Vagina (tissue), 2 donors: Measurements from ENCODE around the gene HSPB3. TPM values are rescaled to one million over a fixed set of nuclear protein-coding genes. Genes with fewer than 3 reads are reported as not detected.

Experiments used
- DNase-seq, 2 donors: peaks; one replicate each; pipeline ENCODE4 v3.0.0-alpha.2; 2017; ENCODE audit errors: extremely low spot score in 2 of 2
- H3K27ac ChIP-seq: fragments of 200-600 bp; sonication (generic); one replicate; pipeline ENCODE4 v1.5.1; 2019
- H3K27me3 ChIP-seq: fragments of 200-600 bp; sonication (generic); one replicate; pipeline ENCODE4 v1.5.1; 2019
- H3K36me3 ChIP-seq, 2 donors: fragments of 200-600 bp; sonication (generic); one replicate each; pipeline ENCODE4 v1.5.1; 2017 to 2019
- H3K4me1 ChIP-seq: fragments of 200-600 bp; sonication (generic); one replicate; pipeline ENCODE4 v1.5.1; 2019
- H3K4me3 ChIP-seq, 2 donors: fragments of 200-600 bp; sonication (generic); 1 replicate in 1 of 2; 2 replicates in 1 of 2; pipeline ENCODE4 v1.5.1; 2016 to 2019
- H3K9me3 ChIP-seq: fragments of 200-600 bp; sonication (generic); one replicate; pipeline ENCODE4 v1.5.1; 2019
- POLR2A ChIP-seq, 2 donors: fragments of 450-650 bp; IDR thresholded peaks; one replicate each; pipeline ENCODE4 v1.6.1; 2017; ENCODE audit warnings: antibody characterized with exemption in 2 of 2, mild to moderate bottlenecking in 2 of 2, moderate library complexity in 2 of 2
- POLR2AphosphoS5 ChIP-seq, 2 donors: sonication (generic); formaldehyde crosslinking; IDR thresholded peaks; one replicate each; pipeline ENCODE4 v1.9.0; 2017; ENCODE audit warnings: antibody characterized with exemption in 2 of 2, mild to moderate bottlenecking in 2 of 2, low read depth in 1 of 2; ENCODE audit not compliant: insufficient read depth in 1 of 2
- intact Hi-C: fragments of 100-400 bp; cut with DNase I; formaldehyde crosslinking; loops from one replicate; pipeline ENCODE4 v1.15.1; 2023
- total RNA-seq: library from RNA; depleted of rRNA; stranded (reverse); fragments of >200 nt; gene quantifications from one replicate; pipeline ENCODE4 v1.2.3, GENCODE V29; 2016
- TF ChIP-seq, protein P1 (sequence below), 3 experiments: fragments of 450-650 bp in 2 of 3; fragments of 200-600 bp in 1 of 3; sonication (generic) in 1 of 3; IDR thresholded peaks; one replicate each; pipeline ENCODE4 v1.5.1; 2017 to 2019; ENCODE audit warnings: antibody characterized with exemption in 3 of 3, mild to moderate bottlenecking in 2 of 3, moderate library complexity in 2 of 3

The HSPB3 gene
- total RNA-seq, 1 donor from 2014 or later, result not detected

DNA sequence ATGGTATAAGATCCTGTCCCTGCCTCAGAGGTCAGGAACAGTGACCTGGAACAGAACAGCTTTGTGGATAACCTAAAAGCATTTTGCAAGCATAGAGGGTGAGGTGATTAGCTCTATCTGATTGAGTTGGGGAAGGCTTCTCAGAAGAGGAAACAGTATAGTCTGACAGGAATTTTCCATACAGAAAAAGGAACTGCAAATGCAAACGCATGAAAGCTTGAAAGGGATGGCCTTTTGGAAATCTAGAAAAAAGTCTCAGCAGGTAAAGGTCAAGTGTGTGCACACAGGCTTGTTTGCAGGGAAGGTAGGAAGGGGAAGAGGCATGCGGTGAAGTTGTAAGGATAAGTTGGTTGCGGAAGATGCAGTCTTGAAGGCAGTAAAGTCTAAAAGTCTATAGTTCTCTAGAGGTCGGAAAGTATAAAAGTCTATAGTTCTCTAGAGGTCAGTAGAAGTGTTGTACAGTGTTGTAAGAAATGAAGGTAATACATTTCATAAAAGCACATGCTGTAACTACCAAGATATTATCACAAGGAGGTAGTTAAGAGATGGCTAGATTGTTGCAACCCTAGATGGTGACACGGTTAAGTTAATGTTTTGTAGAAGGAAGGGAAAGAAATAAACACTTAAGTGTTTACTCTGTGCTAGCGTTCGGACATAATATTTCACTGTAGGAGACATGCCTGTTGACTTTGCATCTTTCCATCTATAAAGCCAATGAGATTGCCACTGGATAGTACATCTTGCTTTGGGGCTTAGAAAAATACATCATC, 16.7 kb upstream of the HSPB3 start:
- intact Hi-C loops, result no loop called here
- Histone ChIP-seq H3K27me3 (no peaks in the 10 kb centered on the region), H3K4me3 (no peak overlapping the region), H3K4me1 (no peaks in the 10 kb centered on the region), H3K36me3 (no peaks in the 10 kb centered on the region), H3K9me3 (no peaks in the 10 kb centered on the region), H3K27ac (no peak overlapping the region)
- DNase-seq, result no peak
- TF ChIP-seq POLR2A (IDR thresholded peaks at IDR 0.05) (no peak), POLR2AphosphoS5 (IDR thresholded peaks at IDR 0.05; ENCODE audit: insufficient read depth in 1 of 2, low read depth in 1 of 2) (no peak)
- TF ChIP-seq, protein P1, sequence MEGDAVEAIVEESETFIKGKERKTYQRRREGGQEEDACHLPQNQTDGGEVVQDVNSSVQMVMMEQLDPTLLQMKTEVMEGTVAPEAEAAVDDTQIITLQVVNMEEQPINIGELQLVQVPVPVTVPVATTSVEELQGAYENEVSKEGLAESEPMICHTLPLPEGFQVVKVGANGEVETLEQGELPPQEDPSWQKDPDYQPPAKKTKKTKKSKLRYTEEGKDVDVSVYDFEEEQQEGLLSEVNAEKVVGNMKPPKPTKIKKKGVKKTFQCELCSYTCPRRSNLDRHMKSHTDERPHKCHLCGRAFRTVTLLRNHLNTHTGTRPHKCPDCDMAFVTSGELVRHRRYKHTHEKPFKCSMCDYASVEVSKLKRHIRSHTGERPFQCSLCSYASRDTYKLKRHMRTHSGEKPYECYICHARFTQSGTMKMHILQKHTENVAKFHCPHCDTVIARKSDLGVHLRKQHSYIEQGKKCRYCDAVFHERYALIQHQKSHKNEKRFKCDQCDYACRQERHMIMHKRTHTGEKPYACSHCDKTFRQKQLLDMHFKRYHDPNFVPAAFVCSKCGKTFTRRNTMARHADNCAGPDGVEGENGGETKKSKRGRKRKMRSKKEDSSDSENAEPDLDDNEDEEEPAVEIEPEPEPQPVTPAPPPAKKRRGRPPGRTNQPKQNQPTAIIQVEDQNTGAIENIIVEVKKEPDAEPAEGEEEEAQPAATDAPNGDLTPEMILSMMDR (IDR thresholded peaks at IDR 0.05), result no peak

DNA sequence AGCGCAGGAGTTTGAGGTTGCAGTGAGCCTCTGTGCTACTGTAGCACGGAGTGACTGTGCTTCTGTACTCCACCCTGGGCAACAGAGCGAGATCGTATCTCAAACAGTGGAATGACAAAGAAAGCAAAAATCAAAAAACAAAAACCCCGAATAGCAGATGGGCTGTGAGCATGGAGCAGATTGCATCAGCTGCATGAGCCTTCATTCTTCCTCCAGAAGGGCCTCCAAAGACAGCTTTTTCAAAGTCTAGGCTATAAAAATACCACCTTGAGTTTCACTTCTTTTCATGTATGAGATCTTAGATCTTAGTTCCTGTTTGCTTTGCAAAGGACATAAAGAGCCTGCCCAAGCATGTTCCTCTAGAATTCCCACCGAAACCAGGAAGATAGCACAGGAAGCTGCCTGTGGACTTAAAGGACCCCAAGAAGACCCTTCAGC, 15.0 kb upstream of the HSPB3 start:
- Histone ChIP-seq H3K27me3 (no peaks in the 10 kb centered on the region), H3K36me3 (no peaks in the 10 kb centered on the region), H3K4me1 (no peaks in the 10 kb centered on the region), H3K4me3 (no peak overlapping the region), H3K9me3 (no peaks in the 10 kb centered on the region), H3K27ac (no peak overlapping the region)
- TF ChIP-seq POLR2AphosphoS5 (IDR thresholded peaks at IDR 0.05; ENCODE audit: insufficient read depth in 1 of 2, low read depth in 1 of 2), result no peak
- TF ChIP-seq POLR2A (IDR thresholded peaks at IDR 0.05), result no peak
- TF ChIP-seq, protein P1 (IDR thresholded peaks at IDR 0.05), result no peak
- intact Hi-C loops, result no loop called here
- DNase-seq, result no peak

DNA sequence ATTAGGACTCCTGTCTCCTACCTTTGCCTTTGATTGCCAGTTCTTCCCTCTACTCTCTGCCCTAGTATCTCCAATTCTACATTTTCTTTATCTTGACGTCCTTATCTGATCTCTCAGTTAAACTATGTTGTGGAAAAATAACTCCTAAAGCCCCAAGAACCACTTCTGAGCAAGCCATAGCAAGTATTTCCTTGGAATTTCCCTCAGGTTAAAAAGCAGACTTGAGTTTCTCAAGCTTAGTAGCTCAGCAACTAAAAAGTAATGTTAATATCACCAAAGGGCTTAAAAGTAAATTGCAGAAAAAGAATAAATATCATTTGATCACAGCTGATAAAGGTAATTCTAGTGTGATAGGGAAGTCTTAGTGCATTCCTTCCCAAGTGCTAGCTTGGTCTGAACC, 13.2 kb upstream of the HSPB3 start:
- TF ChIP-seq POLR2A (IDR thresholded peaks at IDR 0.05) (no peak), POLR2AphosphoS5 (IDR thresholded peaks at IDR 0.05; ENCODE audit: insufficient read depth in 1 of 2, low read depth in 1 of 2) (no peak)
- TF ChIP-seq, protein P1 (IDR thresholded peaks at IDR 0.05), result no peak
- Histone ChIP-seq H3K4me3 (no peak overlapping the region), H3K36me3 (no peaks in the 10 kb centered on the region), H3K9me3 (no peaks in the 10 kb centered on the region), H3K27me3 (no peaks in the 10 kb centered on the region), H3K27ac (no peak overlapping the region), H3K4me1 (no peaks in the 10 kb centered on the region)
- no peak for DNase-seq
- intact Hi-C loops, result no loop called here

DNA sequence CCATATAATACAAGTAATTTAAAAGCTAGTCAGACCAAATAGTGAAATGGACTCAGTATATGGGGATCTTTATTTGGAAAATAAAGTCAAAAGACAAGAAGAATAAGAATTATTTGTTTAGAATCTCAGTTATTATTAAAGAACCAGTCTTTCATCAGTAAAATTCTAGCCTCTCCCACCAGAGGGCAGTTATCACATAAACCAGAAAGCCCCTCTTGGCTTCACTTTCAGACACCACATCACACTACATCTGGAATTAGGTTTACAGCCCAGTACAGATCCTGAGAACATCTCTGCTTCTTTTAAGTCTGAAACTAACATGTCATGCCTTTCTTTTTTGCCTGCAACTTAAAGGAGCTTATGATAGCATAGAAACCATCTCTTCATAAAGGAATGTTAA, 12.2 kb upstream of the HSPB3 start:
- Histone ChIP-seq H3K27ac (no peak overlapping the region), H3K4me3 (no peak overlapping the region), H3K27me3 (no peaks in the 10 kb centered on the region), H3K4me1 (no peaks in the 10 kb centered on the region), H3K36me3 (no peaks in the 10 kb centered on the region), H3K9me3 (no peaks in the 10 kb centered on the region)
- intact Hi-C loops, result no loop called here
- no peak for DNase-seq
- TF ChIP-seq, protein P1 (IDR thresholded peaks at IDR 0.05), result peak in 1 of 3 experiments; percentile 30
- TF ChIP-seq POLR2A (IDR thresholded peaks at IDR 0.05), result no peak

DNA sequence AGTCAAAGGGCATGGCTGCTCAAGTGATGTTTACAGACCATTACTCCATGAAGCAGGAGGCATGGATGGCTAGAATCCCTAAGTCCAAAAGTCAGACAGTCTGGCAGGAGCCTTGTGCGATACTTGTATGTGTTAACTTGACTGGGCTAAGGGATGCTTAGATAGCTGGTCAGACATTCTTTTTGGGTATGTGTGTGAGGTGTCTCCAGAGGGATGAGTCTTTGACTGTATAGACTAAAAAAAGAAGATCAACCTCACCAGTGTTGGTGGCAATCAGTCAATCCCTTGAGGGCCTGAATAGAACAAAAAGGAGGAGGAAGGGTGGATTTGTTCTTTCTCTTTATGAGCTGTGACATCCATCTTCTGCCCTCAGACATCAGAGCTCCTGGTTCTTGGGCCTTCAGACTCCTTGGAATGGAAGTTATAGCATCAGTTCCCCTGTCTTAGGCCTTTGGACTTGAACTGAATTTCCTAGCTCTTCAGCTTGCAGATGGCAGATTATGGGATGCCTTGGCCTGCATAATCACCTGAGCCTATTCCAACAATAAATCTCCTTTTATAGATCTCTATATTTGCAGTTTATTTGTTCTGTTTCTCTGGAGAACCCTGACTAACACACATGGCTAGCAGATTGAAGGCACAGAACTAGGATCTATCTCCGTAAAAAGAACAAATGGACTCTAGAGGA, 9.7 kb upstream of the HSPB3 start:
- Histone ChIP-seq H3K4me3 (no peak overlapping the region), H3K36me3 (no peaks in the 10 kb centered on the region), H3K9me3 (no peaks in the 10 kb centered on the region), H3K27ac (no peak overlapping the region), H3K4me1 (no peaks in the 10 kb centered on the region), H3K27me3 (no peaks in the 10 kb centered on the region)
- TF ChIP-seq POLR2AphosphoS5 (IDR thresholded peaks at IDR 0.05; ENCODE audit: insufficient read depth in 1 of 2, low read depth in 1 of 2) (no peak), POLR2A (IDR thresholded peaks at IDR 0.05) (no peak)
- intact Hi-C loops, result no loop called here
- DNase-seq, result no peak
